GM18870 (cell line): ENCODE measurements around the gene TTC4.
"Not testable (repeated sequence)": the region's sequence is repeated elsewhere in the genome, so short reads cannot be mapped to it uniquely, and the experiment has no call there.

Experiments
- ATAC-seq: cut with Tn5 transposase; IDR thresholded peaks from one replicate; pipeline ENCODE4 v1.9.1; 2021; ENCODE audit warnings: moderate library complexity; ENCODE audit not compliant: unreplicated experiment

TTC4 gene

GRCh38 chr1:54748094-54748835, 32.6 kb downstream of the TTC4 start:
- no peak for ATAC-seq

GRCh38 chr1:54750596-54750995, 34.9 kb downstream of the TTC4 start:
- ATAC-seq, result no peak

- ATAC-seq, result no peak
Measured at GRCh38 chr1:54751426-54751825, 35.8 kb downstream of the TTC4 start.

GRCh38 chr1:54754045-54754444, 38.4 kb downstream of the TTC4 start:
- ATAC-seq, result no peak

- ATAC-seq, result no peak
Measured at GRCh38 chr1:54754486-54755285, 39.0 kb downstream of the TTC4 start.

GRCh38 chr1:54757833-54758232, 42.2 kb downstream of the TTC4 start:
- no peak for ATAC-seq

GRCh38 chr1:54758678-54759348, 43.2 kb downstream of the TTC4 start:
- ATAC-seq, result no peak

GRCh38 chr1:54763816-54764132, 48.1 kb downstream of the TTC4 start:
- ATAC-seq, result no peak

GRCh38 chr1:54764133-54764921, 48.7 kb downstream of the TTC4 start, which contains the start of gene PARS2:
Gene PARS2, minus strand, starts transcription at chr1:54764523. Its CDS starts 5,362 bp downstream, at chr1:54759161.
- ATAC-seq, result peak; percentile 94

GRCh38 chr1:54764922-54765561, 49.4 kb downstream of the TTC4 start:
- ATAC-seq, result peak; percentile 21

- no peak for ATAC-seq
Measured at GRCh38 chr1:54766726-54767125, 51.1 kb downstream of the TTC4 start.

- no peak for ATAC-seq
Measured at GRCh38 chr1:54767526-54767925, 51.9 kb downstream of the TTC4 start.

GRCh38 chr1:54768093-54768492, 52.4 kb downstream of the TTC4 start:
- ATAC-seq, result no peak

- ATAC-seq, result no peak
Measured at GRCh38 chr1:54772951-54773350, 57.3 kb downstream of the TTC4 start.

GRCh38 chr1:54774820-54775498, 59.3 kb downstream of the TTC4 start:
- no peak for ATAC-seq

GRCh38 chr1:54775828-54776721, 60.4 kb downstream of the TTC4 start:
- ATAC-seq, result not testable (repeated sequence)

GRCh38 chr1:54777011-54777410, 61.4 kb downstream of the TTC4 start:
- no peak for ATAC-seq

GRCh38 chr1:54777431-54777830, 61.8 kb downstream of the TTC4 start:
- no peak for ATAC-seq
